Subcutaneous adipose tissue (tissue), 4 donors: ENCODE data around the gene ADAM10. TPM values are rescaled to one million over a fixed set of nuclear protein-coding genes. Genes with fewer than 3 reads are reported as not detected.

Source experiments
- CTCF ChIP-seq: fragments of 450-650 bp; IDR thresholded peaks from one replicate; pipeline ENCODE4 v1.5.1; 2016; ENCODE audit warnings: low read depth, mild to moderate bottlenecking, control low read depth, antibody characterized with exemption, moderate library complexity
- total RNA-seq, 4 donors: library from RNA; depleted of rRNA; stranded (reverse); fragments of >200 nt; gene quantifications; one replicate each; pipeline ENCODE4 v1.1.0, GENCODE V29; 2016

ADAM10 gene
- total RNA-seq, 4 donors from 2014 or later, result 55.4 to 105 (median 57.6) TPM

- no peak for TF ChIP-seq CTCF
Observed at GRCh38 chr15:58742022-58742813, 7.3 kb downstream of the ADAM10 start.

GRCh38 chr15:58741032-58741431 lies 8.5 kb downstream of the ADAM10 start:
- TF ChIP-seq CTCF, result no peak

GRCh38 chr15:58740436-58740835 lies 9.1 kb downstream of the ADAM10 start:
- TF ChIP-seq CTCF, result no peak

GRCh38 chr15:58738046-58738707 lies 11.3 kb downstream of the ADAM10 start:
- no peak for TF ChIP-seq CTCF

GRCh38 chr15:58737298-58737697 lies 12.2 kb downstream of the ADAM10 start:
- no peak for TF ChIP-seq CTCF

GRCh38 chr15:58736018-58736643 lies 13.4 kb downstream of the ADAM10 start:
- no peak for TF ChIP-seq CTCF

GRCh38 chr15:58734859-58735258 lies 14.6 kb downstream of the ADAM10 start:
- TF ChIP-seq CTCF, result no peak
